Measurements from ENCODE around the gene NOM1. TPM values are rescaled to one million over a fixed set of nuclear protein-coding genes. Genes with fewer than 3 reads are reported as not detected.
"Not testable (repeated sequence)": the region's sequence is repeated elsewhere in the genome, so short reads cannot be mapped to it uniquely, and the experiment has no call there.

NOM1 gene
- total RNA-seq, 2 experiments from 2014 or later = 27.2 to 29.8 TPM

DNA sequence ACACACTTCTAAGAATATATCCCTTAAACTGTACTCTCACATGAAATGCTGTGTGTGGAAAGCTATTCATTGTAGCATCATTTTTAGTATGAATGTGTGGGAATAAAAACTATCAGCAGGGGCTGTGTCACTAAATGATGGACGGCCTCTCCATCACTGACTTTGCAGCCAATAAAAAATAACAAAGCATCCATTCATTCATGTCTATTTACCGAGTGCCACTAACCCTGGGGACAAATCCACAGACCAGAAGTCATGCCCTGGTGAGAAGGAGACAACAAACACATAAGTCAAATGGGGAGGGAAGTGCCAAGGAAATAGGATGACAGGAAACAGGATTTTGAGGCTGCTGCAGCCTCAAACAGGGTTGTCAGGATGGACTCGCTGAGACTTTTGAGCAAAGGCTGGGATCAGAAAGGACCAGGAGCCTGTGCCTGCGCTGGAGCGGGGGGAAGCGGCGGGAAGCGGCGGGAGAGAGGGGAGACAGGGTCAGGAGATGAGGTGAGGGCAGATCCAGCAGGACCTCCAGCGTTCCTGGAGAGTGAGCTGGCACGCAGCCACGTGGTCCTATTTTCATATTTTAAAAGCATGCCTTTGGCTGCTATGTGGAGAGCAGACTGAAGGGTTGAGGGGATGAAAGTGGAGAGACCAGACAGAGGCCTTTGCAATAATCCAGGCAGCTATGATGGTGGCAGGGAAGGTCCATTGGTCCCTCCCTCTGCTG lies 2.2 kb upstream of the NOM1 start:
- H3K27ac Mint-ChIP-seq = no peak overlapping the region
- H3K36me3 Mint-ChIP-seq = peaks cover 1% of the 10 kb centered on the region
- peaks cover 16% of the 10 kb centered on the region for H3K4me1 Mint-ChIP-seq
- POLR2A ChIA-PET = no interaction called here
- no peak for DNase-seq
- peaks cover 32% of the 10 kb centered on the region for H3K27me3 Mint-ChIP-seq
- peak overlapping the region; percentile 8 for H3K4me3 Mint-ChIP-seq
- ATAC-seq (ENCODE audit: low read depth) = no peak
- no peaks in the 10 kb centered on the region for H3K9me3 Mint-ChIP-seq

DNA sequence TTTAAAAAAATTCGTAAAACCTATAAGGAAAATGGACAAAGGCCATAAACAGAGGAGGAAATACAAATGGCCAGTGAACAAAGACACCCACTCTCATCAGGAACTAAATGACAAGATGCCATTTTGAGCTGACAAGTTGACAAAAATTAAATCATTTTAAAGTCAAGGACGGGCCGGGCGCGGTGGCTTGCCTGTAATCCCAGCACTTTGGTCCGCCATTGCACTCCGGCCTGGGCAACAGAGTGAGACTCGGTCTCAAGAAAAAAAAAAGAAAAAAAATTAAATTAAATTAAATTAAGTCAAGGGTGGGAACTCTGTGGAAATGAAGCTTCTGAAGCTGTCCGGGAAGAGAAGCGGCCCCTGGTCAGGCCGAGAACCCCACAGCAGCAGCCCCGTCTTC lies 1.2 kb upstream of the NOM1 start:
- POLR2A ChIA-PET = interaction anchor here (4.4 kb wide), 1 partner anchor 55 kb away, joined by 28 read pairs; the partner anchor contains the start of gene LMBR1

DNA sequence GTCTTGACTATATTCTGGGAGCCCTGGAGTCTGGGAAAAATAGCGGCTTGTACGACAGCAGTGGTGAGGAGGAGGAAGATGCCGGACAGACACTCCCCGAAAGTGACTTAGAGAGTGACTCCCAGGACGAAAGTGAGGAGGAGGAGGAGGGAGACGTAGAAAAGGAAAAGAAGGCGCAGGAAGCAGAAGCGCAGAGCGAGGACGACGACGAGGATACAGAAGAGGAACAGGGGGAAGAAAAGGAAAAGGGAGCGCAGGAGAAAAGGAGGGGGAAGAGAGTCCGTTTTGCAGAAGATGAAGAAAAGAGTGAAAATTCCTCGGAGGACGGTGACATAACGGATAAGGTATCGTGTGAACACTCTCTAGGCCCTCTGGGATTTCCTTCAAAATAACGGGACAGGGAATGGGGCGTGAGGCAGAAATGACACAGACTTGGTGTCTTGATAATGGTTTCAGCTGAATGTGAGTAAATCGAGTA lies 908 bp downstream of the NOM1 start:
- POLR2A ChIA-PET = interaction anchor here (0.8 to 4.4 kb wide), 4 partner anchors 23 to 59 kb away, joined by 3 to 28 read pairs (median 10); partner anchors contain the start of gene LMBR1
- H3K4me3 Mint-ChIP-seq = peak overlapping the region; percentile 87
- DNase-seq (no peak), ATAC-seq (ENCODE audit: low read depth) (no peak)
- peaks cover 12% of the 10 kb centered on the region for H3K27me3 Mint-ChIP-seq
- peaks cover 24% of the 10 kb centered on the region for H3K4me1 Mint-ChIP-seq
- peaks cover 15% of the 10 kb centered on the region for H3K36me3 Mint-ChIP-seq
- no peaks in the 10 kb centered on the region for H3K9me3 Mint-ChIP-seq
- peak overlapping the region; percentile 72 for H3K27ac Mint-ChIP-seq

More for the DNA sequence above, 1.2 kb upstream of the NOM1 start:
- Mint-ChIP-seq H3K4me1 (peaks cover 19% of the 10 kb centered on the region), H3K4me3 (peak overlapping the region; percentile 33), H3K27me3 (peaks cover 28% of the 10 kb centered on the region), H3K36me3 (peaks cover 1% of the 10 kb centered on the region), H3K9me3 (no peaks in the 10 kb centered on the region), H3K27ac (no peak overlapping the region)
- ATAC-seq (ENCODE audit: low read depth) (no peak), DNase-seq (no peak)

- DNase-seq; POLR2A ChIA-PET; H3K4me3 Mint-ChIP-seq; ATAC-seq (ENCODE audit: low read depth); H3K27ac Mint-ChIP-seq; H3K27me3 Mint-ChIP-seq; H3K9me3 Mint-ChIP-seq: not testable (repeated sequence)
- H3K4me1 Mint-ChIP-seq = peaks cover 28% of the 10 kb centered on the region
- H3K36me3 Mint-ChIP-seq = peaks cover 15% of the 10 kb centered on the region
Observed at GRCh38 chr7:156953215-156953614, 3.7 kb downstream of the NOM1 start.

DNA sequence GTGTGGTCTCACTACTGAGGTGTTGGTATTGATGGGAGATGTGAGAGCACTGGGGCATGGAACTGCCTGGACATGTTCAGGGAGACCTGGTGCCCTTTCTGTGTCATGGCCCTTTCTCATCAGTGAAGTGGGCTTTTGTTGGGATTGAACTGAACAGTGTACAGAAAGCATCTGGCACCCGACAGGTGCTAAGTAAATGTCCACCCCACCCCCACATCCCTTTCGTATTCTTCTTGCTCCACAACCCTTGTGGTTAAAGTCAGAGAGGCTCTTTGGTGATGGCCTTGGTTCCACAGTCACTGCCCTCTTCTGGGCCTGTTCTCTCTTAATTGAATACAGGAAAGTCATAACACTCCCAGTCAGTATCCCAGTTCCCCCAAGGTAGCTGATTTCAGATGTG lies 5.4 kb downstream of the NOM1 start:
- no peaks in the 10 kb centered on the region for H3K9me3 Mint-ChIP-seq
- no peak overlapping the region for H3K4me3 Mint-ChIP-seq
- ATAC-seq (ENCODE audit: low read depth) (no peak), DNase-seq (no peak)
- H3K4me1 Mint-ChIP-seq = peaks cover 28% of the 10 kb centered on the region
- H3K27ac Mint-ChIP-seq = no peak overlapping the region
- H3K36me3 Mint-ChIP-seq = peaks cover 17% of the 10 kb centered on the region
- no peaks in the 10 kb centered on the region for H3K27me3 Mint-ChIP-seq
- POLR2A ChIA-PET = no interaction called here

- DNase-seq (no peak), ATAC-seq (ENCODE audit: low read depth) (no peak)
- H3K4me3 Mint-ChIP-seq = no peak overlapping the region
- H3K4me1 Mint-ChIP-seq = peaks cover 23% of the 10 kb centered on the region
- H3K27me3 Mint-ChIP-seq = no peaks in the 10 kb centered on the region
- H3K36me3 Mint-ChIP-seq = peaks cover 26% of the 10 kb centered on the region
- POLR2A ChIA-PET = no interaction called here
- H3K9me3 Mint-ChIP-seq = no peaks in the 10 kb centered on the region
- no peak overlapping the region for H3K27ac Mint-ChIP-seq
Observed at GRCh38 chr7:156956727-156957126, 7.2 kb downstream of the NOM1 start.

GRCh38 chr7:156962145-156962544 lies 12.6 kb downstream of the NOM1 start:
- ATAC-seq (ENCODE audit: low read depth) (no peak), DNase-seq (no peak)
- Mint-ChIP-seq H3K4me1 (peaks cover 4% of the 10 kb centered on the region), H3K4me3 (no peak overlapping the region), H3K27me3 (no peaks in the 10 kb centered on the region), H3K27ac (no peak overlapping the region), H3K36me3 (peaks cover 18% of the 10 kb centered on the region), H3K9me3 (no peaks in the 10 kb centered on the region)
- POLR2A ChIA-PET = no interaction called here

GRCh38 chr7:156962897-156963296 lies 13.4 kb downstream of the NOM1 start:
- Mint-ChIP-seq H3K27ac (no peak overlapping the region), H3K36me3 (peaks cover 18% of the 10 kb centered on the region), H3K4me3 (no peak overlapping the region), H3K9me3 (no peaks in the 10 kb centered on the region), H3K4me1 (peaks cover 4% of the 10 kb centered on the region), H3K27me3 (no peaks in the 10 kb centered on the region)
- POLR2A ChIA-PET = no interaction called here
- DNase-seq (no peak), ATAC-seq (ENCODE audit: low read depth) (no peak)

DNA sequence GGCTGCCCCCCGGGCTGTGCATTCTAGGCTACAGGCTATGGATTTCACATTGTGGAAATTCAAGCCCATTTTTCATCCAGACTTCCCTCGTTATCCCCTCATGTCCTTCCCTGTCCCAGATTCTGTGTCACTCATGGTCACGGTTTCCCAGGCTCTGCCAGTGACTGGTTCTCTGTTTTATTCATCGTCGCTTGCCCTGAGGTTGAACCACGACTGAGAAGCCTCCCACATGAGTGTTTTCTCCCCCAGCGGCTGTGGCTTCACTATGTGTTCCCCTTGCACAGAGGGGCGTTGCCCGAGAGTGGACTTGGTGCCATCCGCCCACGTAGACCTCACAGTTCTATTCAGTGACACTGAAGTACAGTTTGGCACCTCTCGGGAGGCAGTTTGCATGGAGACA lies 14.0 kb downstream of the NOM1 start:
- Mint-ChIP-seq H3K36me3 (peaks cover 18% of the 10 kb centered on the region), H3K4me1 (peaks cover 4% of the 10 kb centered on the region), H3K9me3 (no peaks in the 10 kb centered on the region), H3K4me3 (no peak overlapping the region), H3K27ac (no peak overlapping the region), H3K27me3 (no peaks in the 10 kb centered on the region)
- POLR2A ChIA-PET = no interaction called here
- ATAC-seq (ENCODE audit: low read depth) (no peak), DNase-seq (no peak)

DNA sequence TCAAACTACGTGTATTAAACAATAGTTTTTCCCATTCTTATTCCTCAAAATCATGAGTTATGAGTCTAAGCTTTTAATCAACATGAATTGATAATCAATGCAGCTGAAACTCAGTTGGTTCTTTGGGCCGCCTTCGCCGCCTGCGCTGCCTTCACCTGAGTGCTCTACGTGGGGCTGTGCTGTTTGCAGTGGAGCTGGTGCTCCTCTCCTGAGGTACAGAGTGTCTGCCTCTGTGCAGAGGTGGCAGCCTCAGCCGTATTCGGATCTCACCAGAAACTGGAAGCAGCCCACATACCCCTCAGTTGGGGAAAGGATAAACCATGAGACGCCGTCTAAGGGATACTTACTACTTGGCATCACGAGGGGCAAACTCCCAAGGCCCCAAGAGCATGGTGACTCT lies 15.5 kb downstream of the NOM1 start:
- ATAC-seq (ENCODE audit: low read depth) (no peak), DNase-seq (no peak)
- Mint-ChIP-seq H3K4me3 (no peak overlapping the region), H3K36me3 (peaks cover 16% of the 10 kb centered on the region), H3K27me3 (no peaks in the 10 kb centered on the region), H3K27ac (no peak overlapping the region), H3K4me1 (peaks cover 4% of the 10 kb centered on the region), H3K9me3 (no peaks in the 10 kb centered on the region)
- POLR2A ChIA-PET = no interaction called here

GRCh38 chr7:156966387-156966786 lies 16.9 kb downstream of the NOM1 start:
- Mint-ChIP-seq H3K4me3 (no peak overlapping the region), H3K4me1 (no peaks in the 10 kb centered on the region), H3K36me3 (peaks cover 9% of the 10 kb centered on the region), H3K27ac (no peak overlapping the region), H3K27me3 (no peaks in the 10 kb centered on the region), H3K9me3 (no peaks in the 10 kb centered on the region)
- DNase-seq (no peak), ATAC-seq (ENCODE audit: low read depth) (no peak)
- POLR2A ChIA-PET = no interaction called here

GRCh38 chr7:156968183-156968582 lies 18.7 kb downstream of the NOM1 start:
- ATAC-seq (ENCODE audit: low read depth) (no peak), DNase-seq (no peak)
- no peak overlapping the region for H3K4me3 Mint-ChIP-seq
- H3K36me3 Mint-ChIP-seq = peaks cover 4% of the 10 kb centered on the region
- no peaks in the 10 kb centered on the region for H3K4me1 Mint-ChIP-seq
- no peaks in the 10 kb centered on the region for H3K27me3 Mint-ChIP-seq
- no peaks in the 10 kb centered on the region for H3K9me3 Mint-ChIP-seq
- H3K27ac Mint-ChIP-seq = no peak overlapping the region
- POLR2A ChIA-PET = no interaction called here

DNA sequence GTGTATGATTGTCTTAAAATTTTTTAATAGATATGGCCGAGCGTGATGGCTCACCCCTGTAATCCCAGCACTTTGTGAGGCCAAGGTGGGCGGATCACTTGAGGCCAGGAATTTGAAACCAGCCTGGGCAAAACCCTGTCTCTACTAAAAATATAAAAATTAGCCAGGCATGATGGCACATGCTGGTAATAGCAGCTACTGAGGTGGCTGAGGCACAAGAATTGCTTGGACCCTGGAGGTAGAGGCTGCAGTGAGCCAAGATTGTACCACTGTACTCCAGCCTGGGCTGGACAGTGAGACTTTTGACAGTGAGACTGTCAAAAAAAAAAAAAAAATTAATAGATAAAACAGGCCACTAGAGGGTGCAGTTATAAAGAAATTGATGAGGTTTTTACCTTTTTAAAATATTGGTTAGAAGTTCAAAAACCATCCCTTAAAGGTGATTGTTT lies 20.5 kb downstream of the NOM1 start:
- Mint-ChIP-seq H3K4me3 (no peak overlapping the region), H3K9me3 (no peaks in the 10 kb centered on the region), H3K27me3 (no peaks in the 10 kb centered on the region), H3K27ac (no peak overlapping the region), H3K4me1 (no peaks in the 10 kb centered on the region), H3K36me3 (no peaks in the 10 kb centered on the region)
- DNase-seq (no peak), ATAC-seq (ENCODE audit: low read depth) (peak; percentile 26)
- POLR2A ChIA-PET = no interaction called here

DNA sequence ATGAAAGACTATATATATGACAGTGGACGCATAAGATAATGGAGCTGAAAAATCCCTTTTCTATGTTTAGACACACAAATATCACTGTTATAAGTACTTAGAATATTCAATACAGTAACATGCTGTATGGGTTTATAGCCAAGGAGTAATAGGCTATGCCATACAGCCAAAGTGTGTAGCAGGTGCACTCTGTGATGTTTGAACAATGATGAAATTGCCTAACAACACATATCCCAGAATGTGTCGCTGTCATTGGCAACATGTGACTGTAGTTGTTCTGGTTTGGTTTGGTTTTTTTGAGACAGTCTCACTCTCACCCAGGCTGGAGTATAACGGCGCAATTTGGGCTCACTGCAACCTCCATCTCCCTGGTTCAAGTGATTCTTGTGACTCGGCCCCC lies 26.1 kb downstream of the NOM1 start:
- Mint-ChIP-seq H3K9me3 (peaks cover 9% of the 10 kb centered on the region), H3K4me3 (no peak overlapping the region)
- no peak for ATAC-seq (ENCODE audit: low read depth)

More for the DNA sequence above, 26.1 kb downstream of the NOM1 start:
- POLR2A ChIA-PET = no interaction called here
- H3K27me3 Mint-ChIP-seq = no peaks in the 10 kb centered on the region
- H3K36me3 Mint-ChIP-seq = peaks cover 10% of the 10 kb centered on the region
- no peaks in the 10 kb centered on the region for H3K4me1 Mint-ChIP-seq
- DNase-seq = no peak
- H3K27ac Mint-ChIP-seq = no peak overlapping the region

Data from activated naive CD8-positive, alpha-beta T cell treated with anti-CD3 and anti-CD28 coated beads, Interleukin-2, amount 10 ng/mL, durations not matched to agents 7 days and 5 days (primary cell).